Measurements from ENCODE around the gene MMP3.

DNA sequence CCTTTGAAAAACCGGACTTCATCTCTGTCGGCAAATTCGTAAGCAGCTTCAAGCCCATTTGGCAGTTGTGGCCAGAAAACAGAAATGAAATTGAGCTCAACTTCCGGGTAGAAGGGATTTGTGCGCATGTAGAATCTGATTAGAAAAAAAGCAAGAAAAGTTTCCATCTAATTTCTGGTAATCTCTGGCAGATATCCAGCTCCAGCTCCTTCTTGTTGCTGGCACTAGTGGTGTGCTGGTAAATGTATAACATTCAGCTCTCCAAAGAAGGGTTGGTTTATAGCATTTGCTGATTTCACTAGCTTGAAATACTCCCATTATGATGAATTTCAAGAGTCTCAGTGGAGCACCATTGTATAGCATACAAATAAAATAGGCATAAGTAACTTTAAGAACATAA, 50.8 kb downstream of the MMP3 start:
- TF ChIP-seq, protein P1, sequence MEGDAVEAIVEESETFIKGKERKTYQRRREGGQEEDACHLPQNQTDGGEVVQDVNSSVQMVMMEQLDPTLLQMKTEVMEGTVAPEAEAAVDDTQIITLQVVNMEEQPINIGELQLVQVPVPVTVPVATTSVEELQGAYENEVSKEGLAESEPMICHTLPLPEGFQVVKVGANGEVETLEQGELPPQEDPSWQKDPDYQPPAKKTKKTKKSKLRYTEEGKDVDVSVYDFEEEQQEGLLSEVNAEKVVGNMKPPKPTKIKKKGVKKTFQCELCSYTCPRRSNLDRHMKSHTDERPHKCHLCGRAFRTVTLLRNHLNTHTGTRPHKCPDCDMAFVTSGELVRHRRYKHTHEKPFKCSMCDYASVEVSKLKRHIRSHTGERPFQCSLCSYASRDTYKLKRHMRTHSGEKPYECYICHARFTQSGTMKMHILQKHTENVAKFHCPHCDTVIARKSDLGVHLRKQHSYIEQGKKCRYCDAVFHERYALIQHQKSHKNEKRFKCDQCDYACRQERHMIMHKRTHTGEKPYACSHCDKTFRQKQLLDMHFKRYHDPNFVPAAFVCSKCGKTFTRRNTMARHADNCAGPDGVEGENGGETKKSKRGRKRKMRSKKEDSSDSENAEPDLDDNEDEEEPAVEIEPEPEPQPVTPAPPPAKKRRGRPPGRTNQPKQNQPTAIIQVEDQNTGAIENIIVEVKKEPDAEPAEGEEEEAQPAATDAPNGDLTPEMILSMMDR (IDR thresholded peaks at IDR 0.05; ENCODE audit: low read length) = no peak
- TF ChIP-seq EZH2 (IDR thresholded peaks at IDR 0.05; ENCODE audit: borderline replicate concordance, low read length) = no peak
